CD4-positive, alpha-beta T cell (primary cell): ENCODE data around the gene BARX1. TPM values are rescaled to one million over a fixed set of nuclear protein-coding genes. Genes with fewer than 3 reads are reported as not detected.

Experiments used
- ATAC-seq: fragments of 200-7000 bp; cut with Tn5 transposase; one replicate; pipeline ENCODE4 v1.10.0; 2022; ENCODE audit warnings: mild to moderate bottlenecking; ENCODE audit not compliant: poor library complexity
- CTCF ChIA-PET: fragments of 350-600 bp; sonication (Branson Sonifier 250); formaldehyde crosslinking; loops from one replicate; lab custom pipeline; 2021; ENCODE audit warnings: antibody characterized with exemption, inconsistent platforms; lab: Charles Lee
- POLR2A ChIA-PET: fragments of 350-600 bp; sonication (Branson Sonifier 250); formaldehyde crosslinking; loops from one replicate; lab custom pipeline; 2021; ENCODE audit warnings: antibody characterized with exemption, inconsistent platforms; lab: Charles Lee
- DNase-seq, 14 experiments: peaks; one replicate each; pipeline ENCODE4 v3.0.0-alpha.2; 2013 to 2020; ENCODE audit warnings: mixed read lengths in 2 of 14
- H3K27ac ChIP-seq, 2 donors: one replicate each; pipeline versions ENCODE4 v1.5.1 to v1.7.0; 2013; ENCODE audit warnings: low read length in 2 of 2, low read depth in 1 of 2, mild to moderate bottlenecking in 1 of 2
- H3K27me3 ChIP-seq, 2 experiments: 1 replicate in 1 of 2; 2 replicates in 1 of 2; pipeline versions ENCODE4 v1.6.1 to v1.7.0; 2013; ENCODE audit warnings: low read length in 2 of 2, control low read depth in 1 of 2, mild to moderate bottlenecking in 1 of 2, moderate library complexity in 1 of 2; ENCODE audit not compliant: insufficient read depth in 2 of 2, control insufficient read depth in 1 of 2
- H3K36me3 ChIP-seq: one replicate; pipeline ENCODE4 v1.6.1; 2013; ENCODE audit warnings: low read length, control low read depth; ENCODE audit not compliant: insufficient read depth
- H3K4me1 ChIP-seq: one replicate; pipeline ENCODE4 v1.6.1; 2013; ENCODE audit warnings: low read length, control low read depth; ENCODE audit not compliant: insufficient read depth
- H3K4me3 ChIP-seq: one replicate; pipeline ENCODE4 v1.5.1; 2013; ENCODE audit warnings: mild to moderate bottlenecking, low read length, moderate library complexity
- H3K9me3 ChIP-seq, 2 experiments: 1 replicate in 1 of 2; 2 replicates in 1 of 2; pipeline versions ENCODE4 v1.6.1 to v1.7.0; 2013; ENCODE audit warnings: low read length in 2 of 2, mild to moderate bottlenecking in 2 of 2, control low read depth in 1 of 2, moderate library complexity in 1 of 2; ENCODE audit not compliant: control insufficient read depth in 1 of 2, insufficient read depth in 1 of 2
- H3K27ac Mint-ChIP-seq: one replicate; pipeline ENCODE4 v1.8.0; 2020; ENCODE audit warnings: mixed read lengths
- H3K27me3 Mint-ChIP-seq: one replicate; pipeline ENCODE4 v1.8.0; 2021; ENCODE audit warnings: mixed read lengths
- H3K36me3 Mint-ChIP-seq: one replicate; pipeline ENCODE4 v1.8.0; 2021; ENCODE audit warnings: low read depth, mixed read lengths
- H3K4me1 Mint-ChIP-seq: one replicate; pipeline ENCODE4 v1.8.0; 2021; ENCODE audit warnings: low read depth, mixed read lengths
- H3K4me3 Mint-ChIP-seq: one replicate; pipeline ENCODE4 v1.8.0; 2020; ENCODE audit warnings: mild to moderate bottlenecking, mixed read lengths
- H3K9me3 Mint-ChIP-seq: one replicate; pipeline ENCODE4 v1.8.0; 2020; ENCODE audit warnings: mixed read lengths
- intact Hi-C, 2 experiments: fragments of 100-400 bp; cut with DNase I in 1 of 2; cut with micrococcal nuclease in 1 of 2; formaldehyde crosslinking; loops; one replicate each; pipeline versions ENCODE4 v1.15.1 to v1.9.0; 2023 to 2025; cut with DNase I, micrococcal nuclease
- total RNA-seq, 174 experiments: library from RNA in 2 of 174; stranded (reverse) in 2 of 174; gene quantifications; one replicate each; pipeline ENCODE4 v1.2.3 and lab custom pipeline; 2021 to 2026
- TF ChIP-seq, protein P1 (sequence below): fragments of 200-600 bp; IDR thresholded peaks from one replicate; pipeline ENCODE4 v1.8.0; 2022; ENCODE audit warnings: antibody characterized with exemption, mild to moderate bottlenecking

BARX1 gene
- total RNA-seq, 2 experiments from 2014 or later = 0.17 to 0.33 TPM

GRCh38 chr9:93960221-93960970 is 5.2 kb upstream of the BARX1 start:
- CTCF ChIA-PET = no interaction called here
- H3K4me1 ChIP-seq = peaks cover 46% of the 10 kb centered on the region
- DNase-seq (peak in 2 of 14 experiments; percentile 28 to 32), ATAC-seq (no peak)
- peaks cover 0 to 46% of the 10 kb centered on the region in 2 experiments for H3K9me3 ChIP-seq
- POLR2A ChIA-PET = no interaction called here
- no peak overlapping the region for H3K27ac Mint-ChIP-seq
- no peaks in the 10 kb centered on the region for H3K36me3 Mint-ChIP-seq
- H3K36me3 ChIP-seq = no peaks in the 10 kb centered on the region
- H3K4me3 Mint-ChIP-seq = no peak overlapping the region
- H3K4me1 Mint-ChIP-seq = peaks cover 45% of the 10 kb centered on the region
- peaks cover 85% of the 10 kb centered on the region for H3K27me3 Mint-ChIP-seq
- H3K4me3 ChIP-seq = no peak overlapping the region
- H3K27ac ChIP-seq = no peak overlapping the region
- TF ChIP-seq, protein P1, sequence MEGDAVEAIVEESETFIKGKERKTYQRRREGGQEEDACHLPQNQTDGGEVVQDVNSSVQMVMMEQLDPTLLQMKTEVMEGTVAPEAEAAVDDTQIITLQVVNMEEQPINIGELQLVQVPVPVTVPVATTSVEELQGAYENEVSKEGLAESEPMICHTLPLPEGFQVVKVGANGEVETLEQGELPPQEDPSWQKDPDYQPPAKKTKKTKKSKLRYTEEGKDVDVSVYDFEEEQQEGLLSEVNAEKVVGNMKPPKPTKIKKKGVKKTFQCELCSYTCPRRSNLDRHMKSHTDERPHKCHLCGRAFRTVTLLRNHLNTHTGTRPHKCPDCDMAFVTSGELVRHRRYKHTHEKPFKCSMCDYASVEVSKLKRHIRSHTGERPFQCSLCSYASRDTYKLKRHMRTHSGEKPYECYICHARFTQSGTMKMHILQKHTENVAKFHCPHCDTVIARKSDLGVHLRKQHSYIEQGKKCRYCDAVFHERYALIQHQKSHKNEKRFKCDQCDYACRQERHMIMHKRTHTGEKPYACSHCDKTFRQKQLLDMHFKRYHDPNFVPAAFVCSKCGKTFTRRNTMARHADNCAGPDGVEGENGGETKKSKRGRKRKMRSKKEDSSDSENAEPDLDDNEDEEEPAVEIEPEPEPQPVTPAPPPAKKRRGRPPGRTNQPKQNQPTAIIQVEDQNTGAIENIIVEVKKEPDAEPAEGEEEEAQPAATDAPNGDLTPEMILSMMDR = no peak
- H3K27me3 ChIP-seq = peaks cover 59 to 81% of the 10 kb centered on the region in 2 experiments
- intact Hi-C loops = loop anchor here in 1 of 2 experiments (5.0 kb wide), 1 partner anchor 803 kb away; no protein-coding TSS in a partner anchor
- no peaks in the 10 kb centered on the region for H3K9me3 Mint-ChIP-seq

- Histone ChIP-seq H3K27ac (no peak overlapping the region), H3K9me3 (peaks cover 0 to 47% of the 10 kb centered on the region in 2 experiments), H3K36me3 (no peaks in the 10 kb centered on the region), H3K27me3 (peaks cover 59 to 77% of the 10 kb centered on the region in 2 experiments), H3K4me1 (peaks cover 47% of the 10 kb centered on the region), H3K4me3 (no peak overlapping the region)
- H3K9me3 Mint-ChIP-seq = no peaks in the 10 kb centered on the region
- H3K27ac Mint-ChIP-seq = no peak overlapping the region
- TF ChIP-seq, protein P1 = no peak
- no peak for ATAC-seq
- peak in 1 of 14 experiments; percentile 20 for DNase-seq
- H3K36me3 Mint-ChIP-seq = no peaks in the 10 kb centered on the region
- H3K4me1 Mint-ChIP-seq = peaks cover 45% of the 10 kb centered on the region
- intact Hi-C loops = loop anchor here in 1 of 2 experiments (5.0 kb wide), 1 partner anchor 802 kb away; no protein-coding TSS in a partner anchor
- peaks cover 80% of the 10 kb centered on the region for H3K27me3 Mint-ChIP-seq
- ChIA-PET CTCF (no interaction called here), POLR2A (interaction anchor here (0.6 to 1.0 kb wide), 2 partner anchors 815 to 1289 kb away, joined by 4 read pairs; partner anchors contain the start of gene IPPK)
- peak overlapping the region; percentile 62 for H3K4me3 Mint-ChIP-seq
Measured at GRCh38 chr9:93959739-93960154, 4.6 kb upstream of the BARX1 start.

DNA sequence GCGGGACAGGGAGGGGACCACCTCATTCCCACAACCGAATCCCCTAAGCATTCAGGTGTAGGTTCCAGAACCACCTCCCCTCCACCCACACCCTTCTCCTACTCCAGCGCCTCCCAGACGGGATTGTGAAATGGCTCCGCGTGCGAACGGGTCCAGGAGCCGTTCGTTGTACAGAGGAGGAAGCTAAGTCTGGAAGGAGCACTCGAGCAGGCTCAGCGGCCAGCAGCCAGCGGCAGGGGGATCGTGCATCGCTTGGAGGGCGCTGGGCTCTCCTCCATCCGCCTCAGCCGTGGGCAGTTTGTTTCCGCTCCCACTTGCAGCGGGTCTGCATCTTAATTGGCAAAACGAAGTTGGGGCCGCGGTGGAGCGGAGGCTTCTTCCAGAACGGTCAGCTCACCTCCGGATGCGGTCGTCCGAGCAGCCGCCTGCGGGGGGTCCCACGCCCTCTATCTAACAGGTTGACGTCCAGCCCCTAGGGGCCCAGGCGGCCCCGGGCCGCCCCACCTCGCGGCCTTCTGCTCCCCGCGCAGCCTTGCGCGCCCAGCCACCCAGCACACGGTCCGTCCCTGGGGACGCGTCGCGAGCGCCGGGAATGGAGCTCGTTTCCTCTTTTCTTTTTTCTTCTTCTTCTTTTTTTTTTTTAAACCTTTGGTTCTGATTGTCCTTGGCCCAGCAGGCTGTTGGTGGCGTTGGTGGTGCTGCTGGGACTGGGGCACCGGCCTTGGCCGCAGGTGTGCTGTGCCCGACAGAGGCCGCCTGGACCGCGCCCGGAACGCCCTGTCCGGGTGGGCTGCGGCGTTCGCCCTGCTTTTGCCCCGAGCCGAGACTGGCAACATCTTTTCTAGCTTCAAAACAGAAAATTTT is 3.9 kb upstream of the BARX1 start:
- intact Hi-C loops = no loop called here
- Mint-ChIP-seq H3K27me3 (peaks cover 76% of the 10 kb centered on the region), H3K4me3 (peak overlapping the region; percentile 65), H3K9me3 (no peaks in the 10 kb centered on the region), H3K36me3 (no peaks in the 10 kb centered on the region), H3K27ac (no peak overlapping the region), H3K4me1 (peaks cover 46% of the 10 kb centered on the region)
- POLR2A ChIA-PET = interaction anchor here (0.6 to 1.0 kb wide), 2 partner anchors 814 to 1289 kb away, joined by 4 read pairs; partner anchors contain the start of gene IPPK
- peak overlapping the region; percentile 24 for H3K4me3 ChIP-seq
- H3K9me3 ChIP-seq = peaks cover 0 to 51% of the 10 kb centered on the region in 2 experiments
- CTCF ChIA-PET = no interaction called here
- H3K27me3 ChIP-seq = peaks cover 63 to 79% of the 10 kb centered on the region in 2 experiments
- no peak overlapping the region for H3K27ac ChIP-seq
- TF ChIP-seq, protein P1 = no peak
- H3K36me3 ChIP-seq = no peaks in the 10 kb centered on the region
- peak in 2 of 14 experiments; percentile 6 to 31 for DNase-seq
- ATAC-seq = no peak
- H3K4me1 ChIP-seq = peaks cover 54% of the 10 kb centered on the region
